Measurements from ENCODE around the gene DAPK1. TPM values are rescaled to one million over a fixed set of nuclear protein-coding genes. Genes with fewer than 3 reads are reported as not detected.

DAPK1 gene
- total RNA-seq, 4 donors from 2014 or later: 19.1 to 44.8 (median 40.4) TPM

DNA sequence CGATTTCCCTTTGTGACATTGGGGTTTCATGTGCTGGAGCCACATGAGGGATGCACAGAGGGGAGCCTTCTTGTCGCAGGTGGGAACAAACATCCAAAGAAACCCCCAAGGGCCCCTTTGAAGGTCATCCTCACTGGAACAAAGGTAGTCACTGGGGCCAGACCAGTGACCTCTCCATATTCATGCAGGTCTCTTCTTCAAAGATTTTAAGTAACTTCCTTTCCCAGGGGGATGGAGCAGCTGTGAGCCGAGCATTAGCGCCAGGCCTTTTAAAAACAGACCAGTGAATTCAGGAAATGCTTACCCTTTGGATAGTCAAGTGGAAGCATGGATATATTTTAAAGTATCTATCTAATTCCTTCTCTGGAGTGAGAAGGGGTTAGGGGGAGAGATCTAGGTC, 33.0 kb downstream of the DAPK1 start:
- H3K4me1 ChIP-seq: no peaks in the 10 kb centered on the region
- no peaks in the 10 kb centered on the region for H3K9me3 ChIP-seq
- DNase-seq: no peak
- H3K4me3 ChIP-seq: no peak overlapping the region
- no peaks in the 10 kb centered on the region for H3K27me3 ChIP-seq
- H3K27ac ChIP-seq: no peak overlapping the region
- intact Hi-C loops (cut with DNase I; ENCODE audit: low total_unique reads): no loop called here
- no peaks in the 10 kb centered on the region for H3K36me3 ChIP-seq
- no peak for TF ChIP-seq POLR2A (IDR thresholded peaks at IDR 0.05)
- TF ChIP-seq, protein P1, sequence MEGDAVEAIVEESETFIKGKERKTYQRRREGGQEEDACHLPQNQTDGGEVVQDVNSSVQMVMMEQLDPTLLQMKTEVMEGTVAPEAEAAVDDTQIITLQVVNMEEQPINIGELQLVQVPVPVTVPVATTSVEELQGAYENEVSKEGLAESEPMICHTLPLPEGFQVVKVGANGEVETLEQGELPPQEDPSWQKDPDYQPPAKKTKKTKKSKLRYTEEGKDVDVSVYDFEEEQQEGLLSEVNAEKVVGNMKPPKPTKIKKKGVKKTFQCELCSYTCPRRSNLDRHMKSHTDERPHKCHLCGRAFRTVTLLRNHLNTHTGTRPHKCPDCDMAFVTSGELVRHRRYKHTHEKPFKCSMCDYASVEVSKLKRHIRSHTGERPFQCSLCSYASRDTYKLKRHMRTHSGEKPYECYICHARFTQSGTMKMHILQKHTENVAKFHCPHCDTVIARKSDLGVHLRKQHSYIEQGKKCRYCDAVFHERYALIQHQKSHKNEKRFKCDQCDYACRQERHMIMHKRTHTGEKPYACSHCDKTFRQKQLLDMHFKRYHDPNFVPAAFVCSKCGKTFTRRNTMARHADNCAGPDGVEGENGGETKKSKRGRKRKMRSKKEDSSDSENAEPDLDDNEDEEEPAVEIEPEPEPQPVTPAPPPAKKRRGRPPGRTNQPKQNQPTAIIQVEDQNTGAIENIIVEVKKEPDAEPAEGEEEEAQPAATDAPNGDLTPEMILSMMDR (IDR thresholded peaks at IDR 0.05): no peak

DNA sequence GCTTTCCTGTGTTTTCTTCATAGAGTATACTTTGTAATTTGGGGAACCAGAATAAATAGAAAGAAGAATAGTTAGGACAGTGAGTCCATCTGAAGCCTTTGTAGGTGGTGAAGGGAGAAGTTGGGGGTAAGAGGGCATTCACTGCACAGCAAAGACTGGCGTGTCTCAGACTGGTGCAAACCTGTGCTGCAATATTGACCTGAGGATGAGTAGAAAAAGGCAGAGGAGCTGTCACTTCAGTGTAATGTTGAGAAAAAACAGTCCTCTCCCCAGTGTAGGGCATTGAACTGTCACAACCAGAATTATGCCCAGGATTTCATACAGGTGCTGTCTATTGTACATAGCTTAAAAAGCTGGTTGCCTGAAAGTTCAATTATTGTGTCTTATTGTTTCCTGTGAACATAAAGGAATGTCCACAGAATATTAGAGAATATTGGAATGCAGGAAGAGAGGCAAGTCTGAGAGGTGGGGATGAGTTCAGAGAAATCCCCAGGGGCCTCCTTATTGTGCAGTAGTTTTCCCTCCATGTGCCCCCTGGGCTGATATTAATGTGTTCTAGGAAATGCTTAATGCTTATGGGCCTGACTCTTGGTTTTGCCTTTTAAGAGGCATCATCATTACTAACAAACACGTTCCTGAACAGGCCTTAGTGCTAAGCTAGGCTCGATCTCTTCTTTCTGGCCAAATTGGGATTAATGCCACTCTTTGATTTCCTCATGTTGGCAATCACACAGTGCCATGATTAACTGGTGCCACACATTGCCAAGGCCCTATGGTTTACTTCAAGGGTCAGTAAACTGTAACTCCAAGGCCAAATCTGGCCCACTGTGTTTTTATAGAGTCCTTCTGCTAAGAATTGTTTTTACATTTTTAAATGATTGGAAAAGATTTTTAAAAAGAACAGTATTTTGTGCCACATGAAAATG, 34.0 kb downstream of the DAPK1 start:
- Histone ChIP-seq H3K36me3 (no peaks in the 10 kb centered on the region), H3K27ac (no peak overlapping the region), H3K9me3 (no peaks in the 10 kb centered on the region), H3K27me3 (no peaks in the 10 kb centered on the region), H3K4me3 (no peak overlapping the region), H3K4me1 (no peaks in the 10 kb centered on the region)
- DNase-seq: no peak
- TF ChIP-seq, protein P1 (IDR thresholded peaks at IDR 0.05): no peak
- no peak for TF ChIP-seq POLR2A (IDR thresholded peaks at IDR 0.05)
- intact Hi-C loops (cut with DNase I; ENCODE audit: low total_unique reads): no loop called here

DNA sequence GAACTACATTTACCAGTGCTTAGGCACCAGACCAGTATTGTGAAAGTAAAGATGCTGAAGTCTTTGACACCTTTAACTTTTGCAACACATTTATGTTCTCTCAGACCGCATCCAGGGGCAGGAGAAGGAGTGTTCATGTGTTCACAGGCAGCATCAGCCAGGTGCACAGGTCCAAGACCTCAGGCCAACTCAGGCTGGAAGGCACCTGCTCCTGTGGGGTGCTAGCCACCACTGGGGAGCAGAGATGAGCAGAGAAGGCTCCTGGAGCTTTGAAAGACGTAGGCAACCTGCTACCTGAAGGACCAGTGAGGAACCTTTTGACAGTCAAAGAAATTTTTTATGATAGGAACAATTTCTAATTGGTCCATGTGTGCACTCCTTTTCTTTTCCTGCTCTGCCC, 35.6 kb downstream of the DAPK1 start:
- TF ChIP-seq POLR2A (IDR thresholded peaks at IDR 0.05): no peak
- TF ChIP-seq, protein P1 (IDR thresholded peaks at IDR 0.05): no peak
- no peaks in the 10 kb centered on the region for H3K27me3 ChIP-seq
- intact Hi-C loops (cut with DNase I; ENCODE audit: low total_unique reads): no loop called here
- H3K4me3 ChIP-seq: no peak overlapping the region
- H3K4me1 ChIP-seq: no peaks in the 10 kb centered on the region
- no peaks in the 10 kb centered on the region for H3K9me3 ChIP-seq
- H3K27ac ChIP-seq: no peak overlapping the region
- H3K36me3 ChIP-seq: no peaks in the 10 kb centered on the region
- no peak for DNase-seq

DNA sequence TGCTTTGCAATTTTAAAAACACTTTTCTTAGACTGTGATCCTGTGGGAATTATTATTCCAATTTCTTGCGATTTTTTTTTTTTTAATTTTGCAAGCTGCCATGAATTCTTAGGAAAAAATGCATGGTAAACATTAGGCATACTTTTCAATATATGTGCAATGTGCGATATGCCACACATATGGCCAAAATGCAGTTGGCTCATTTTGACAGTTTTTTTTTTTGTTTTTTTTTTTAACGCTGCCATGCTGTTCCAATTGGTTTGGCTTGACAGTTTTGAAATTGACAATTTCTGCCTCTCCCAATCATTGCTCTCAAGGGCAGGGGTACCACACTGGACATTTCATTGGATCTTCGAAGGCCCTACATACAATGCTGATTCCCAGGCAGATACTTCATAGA, 36.4 kb downstream of the DAPK1 start:
- DNase-seq: no peak
- no peak overlapping the region for H3K4me3 ChIP-seq
- TF ChIP-seq, protein P1 (IDR thresholded peaks at IDR 0.05): no peak
- no peak for TF ChIP-seq POLR2A (IDR thresholded peaks at IDR 0.05)
- H3K27ac ChIP-seq: no peak overlapping the region
- intact Hi-C loops (cut with DNase I; ENCODE audit: low total_unique reads): no loop called here
- no peaks in the 10 kb centered on the region for H3K4me1 ChIP-seq
- H3K36me3 ChIP-seq: no peaks in the 10 kb centered on the region
- H3K9me3 ChIP-seq: no peaks in the 10 kb centered on the region
- H3K27me3 ChIP-seq: no peaks in the 10 kb centered on the region

DNA sequence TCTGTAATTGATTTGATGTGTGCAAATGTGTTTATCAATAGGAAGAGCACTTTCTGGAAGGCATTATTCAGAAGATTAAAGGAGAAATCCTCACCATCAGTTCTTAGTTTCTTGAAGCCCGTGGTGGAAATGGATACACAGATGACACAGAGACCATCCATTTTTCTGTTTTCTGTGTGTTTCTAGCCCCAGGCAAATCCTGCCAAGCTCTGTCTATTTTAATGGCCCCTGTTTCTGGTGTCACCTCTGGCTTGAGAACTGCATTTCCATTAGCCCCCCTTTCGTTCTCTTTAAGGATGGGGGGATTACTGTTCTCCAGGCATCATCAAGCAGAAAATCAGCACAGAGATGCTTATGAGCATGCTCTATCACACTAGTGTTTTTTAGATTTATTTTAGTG, 37.3 kb downstream of the DAPK1 start:
- intact Hi-C loops (cut with DNase I; ENCODE audit: low total_unique reads): no loop called here
- TF ChIP-seq, protein P1 (IDR thresholded peaks at IDR 0.05): no peak
- no peak for TF ChIP-seq POLR2A (IDR thresholded peaks at IDR 0.05)
- Histone ChIP-seq H3K27me3 (no peaks in the 10 kb centered on the region), H3K4me1 (no peaks in the 10 kb centered on the region), H3K27ac (no peak overlapping the region), H3K9me3 (no peaks in the 10 kb centered on the region), H3K36me3 (no peaks in the 10 kb centered on the region), H3K4me3 (no peak overlapping the region)
- DNase-seq: no peak
